ENCODE results near the gene IFT122. TPM values are rescaled to one million over a fixed set of nuclear protein-coding genes. Genes with fewer than 3 reads are reported as not detected.
A peak's percentile ranks its signal among the peaks of the same experiment; 100 is the strongest.
"Not testable (repeated sequence)": the region's sequence is repeated elsewhere in the genome, so short reads cannot be mapped to it uniquely, and the experiment has no call there.

Gene IFT122
- total and polyA plus RNA-seq, 2 of the 4 experiments (the other 2 are of a cell fraction) = 16.8 to 28.0 TPM

GRCh38 chr3:129392106-129392887 is 47.7 kb upstream of the IFT122 start:
- WGBS, 2 experiments (ENCODE audit: extremely low coverage in 2 of 2, insufficient read length in 1 of 2) = no CpG with 5 or more reads among the region's 8 CpGs
- H2AK5ac ChIP-seq (ENCODE audit: low read depth, low read length); H4K91ac ChIP-seq (ENCODE audit: insufficient read depth, low read depth, low read length); H3K18ac ChIP-seq (ENCODE audit: low read depth, low read length); H3K27me3 ChIP-seq (ENCODE audit: control insufficient read depth, insufficient read depth, low read length); H2BK15ac ChIP-seq (ENCODE audit: low read depth, low read length); H3K9me3 ChIP-seq (ENCODE audit: control insufficient read depth, insufficient read depth, low read length); H2BK20ac ChIP-seq (ENCODE audit: low read depth, low read length); H2AFZ ChIP-seq (replicated peaks; ENCODE audit: low read length, poor library complexity); H3K4ac ChIP-seq (ENCODE audit: low read depth, low read length); H3K4me2 ChIP-seq (ENCODE audit: low read depth, low read length); POLR2A ChIA-PET (ENCODE audit: unreplicated experiment); H4K5ac ChIP-seq (ENCODE audit: low read depth, low read length); H2AK9ac ChIP-seq (replicated peaks; ENCODE audit: low read depth, low read length, poor library complexity); H3K9ac ChIP-seq (ENCODE audit: low read depth, low read length); CTCF ChIA-PET; H2BK120ac ChIP-seq (ENCODE audit: low read depth, low read length); H3K4me3 ChIP-seq (ENCODE audit: insufficient read depth, low read depth, low read length); H3K14ac ChIP-seq (replicated peaks; ENCODE audit: low read depth, low read length); H2BK5ac ChIP-seq (ENCODE audit: low read depth, low read length, poor library complexity, severe bottlenecking); BruUV-seq (replicated peaks); H3K56ac ChIP-seq (ENCODE audit: extremely low read depth, insufficient read depth, low read length); intact Hi-C loops (cut with micrococcal nuclease); DNase-seq; H4K8ac ChIP-seq (ENCODE audit: low read depth in 2 of 2, low read length in 2 of 2); H3K23ac ChIP-seq (ENCODE audit: low read depth, low read length); dilution Hi-C loops (cut with HindIII; ENCODE audit: low sequenced_read_pairs, unreplicated experiment): not testable (repeated sequence)
- Histone ChIP-seq H3K79me1 (ENCODE audit: low read depth in 1 of 2, low read length in 2 of 2) (peaks cover 18 to 66% of the 10 kb centered on the region in 2 experiments), H3K27ac (ENCODE audit: insufficient read depth, low read length) (0 out of 2 replicates have a peak overlapping the region, but pooled peaks have one; percentile 18), H4K20me1 (ENCODE audit: insufficient read depth, low read length) (peaks cover 27% of the 10 kb centered on the region), H3K4me1 (ENCODE audit: control insufficient read depth, insufficient read depth, low read length) (peaks cover 20% of the 10 kb centered on the region), H3K36me3 (ENCODE audit: control insufficient read depth, insufficient read depth, low read length) (peaks cover 27% of the 10 kb centered on the region), H3K9me1 (ENCODE audit: insufficient read depth, low read length) (peaks cover 14% of the 10 kb centered on the region)
- ATAC-seq (ENCODE audit: low read depth) = peak; percentile 19; the same call in 1 of the 2 replicates
- in situ Hi-C loops (cut with MboI; ENCODE audit: low sequenced_read_pairs) = loop anchor here (25.0 kb wide), 1 partner anchor 220 kb away; the partner anchor contains the start of gene PLXND1

All from IMR-90 (cell line).